ENCODE results near the gene FARSA. TPM values are rescaled to one million over a fixed set of nuclear protein-coding genes. Genes with fewer than 3 reads are reported as not detected.
"Not testable (repeated sequence)": the region's sequence is repeated elsewhere in the genome, so short reads cannot be mapped to it uniquely, and the experiment has no call there.

FARSA gene
- total RNA-seq, 4 donors from 2014 or later = 40.7 to 68.8 (median 62.3) TPM

DNA sequence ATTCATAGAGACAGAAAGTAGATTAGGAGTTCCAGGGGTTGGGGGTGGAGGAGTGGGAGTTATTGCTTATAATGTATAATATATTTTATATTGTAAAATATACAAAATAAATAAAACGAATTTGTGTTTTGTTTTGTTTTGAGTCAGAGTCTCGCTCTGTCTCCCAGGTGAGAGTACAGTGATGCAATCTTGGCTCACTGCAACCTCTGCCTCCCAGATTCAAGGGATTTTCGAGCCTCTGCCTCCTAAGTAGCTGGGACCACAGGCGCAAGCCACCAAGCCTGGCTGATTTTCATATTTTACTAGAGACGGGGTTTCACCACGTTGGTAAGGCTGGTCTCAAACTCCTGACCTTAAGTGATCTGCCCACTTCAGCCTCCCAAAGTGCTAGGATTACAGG lies 26.0 kb upstream of the FARSA start:
- ATAC-seq = no peak
- in situ Hi-C loops (cut with MboI; ENCODE audit: low sequenced_read_pairs in 4 of 4) = loop anchor here in 1 of 4 donors (25.0 kb wide), 1 partner anchor 303 kb away; no protein-coding TSS in a partner anchor
- no peak for DNase-seq
- Histone ChIP-seq H3K27me3 (no peaks in the 10 kb centered on the region), H3K27ac (no peak overlapping the region), H3K36me3 (no peaks in the 10 kb centered on the region), H3K4me1 (peaks cover 19 to 20% of the 10 kb centered on the region in 2 donors), H3K4me3 (no peak overlapping the region), H3K9me3 (no peaks in the 10 kb centered on the region)
- TF ChIP-seq, protein P1, sequence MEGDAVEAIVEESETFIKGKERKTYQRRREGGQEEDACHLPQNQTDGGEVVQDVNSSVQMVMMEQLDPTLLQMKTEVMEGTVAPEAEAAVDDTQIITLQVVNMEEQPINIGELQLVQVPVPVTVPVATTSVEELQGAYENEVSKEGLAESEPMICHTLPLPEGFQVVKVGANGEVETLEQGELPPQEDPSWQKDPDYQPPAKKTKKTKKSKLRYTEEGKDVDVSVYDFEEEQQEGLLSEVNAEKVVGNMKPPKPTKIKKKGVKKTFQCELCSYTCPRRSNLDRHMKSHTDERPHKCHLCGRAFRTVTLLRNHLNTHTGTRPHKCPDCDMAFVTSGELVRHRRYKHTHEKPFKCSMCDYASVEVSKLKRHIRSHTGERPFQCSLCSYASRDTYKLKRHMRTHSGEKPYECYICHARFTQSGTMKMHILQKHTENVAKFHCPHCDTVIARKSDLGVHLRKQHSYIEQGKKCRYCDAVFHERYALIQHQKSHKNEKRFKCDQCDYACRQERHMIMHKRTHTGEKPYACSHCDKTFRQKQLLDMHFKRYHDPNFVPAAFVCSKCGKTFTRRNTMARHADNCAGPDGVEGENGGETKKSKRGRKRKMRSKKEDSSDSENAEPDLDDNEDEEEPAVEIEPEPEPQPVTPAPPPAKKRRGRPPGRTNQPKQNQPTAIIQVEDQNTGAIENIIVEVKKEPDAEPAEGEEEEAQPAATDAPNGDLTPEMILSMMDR (IDR thresholded peaks at IDR 0.05 in 4 of 5, conservative IDR thresholded peaks at IDR 0.05 in 1 of 5) = no peak
- TF ChIP-seq POLR2A (IDR thresholded peaks at IDR 0.05) = no peak
- intact Hi-C loops (cut with DNase I; ENCODE audit: low total_unique reads) = no loop called here

GRCh38 chr19:12957389-12957952 lies 24.0 kb upstream of the FARSA start:
- in situ Hi-C loops (cut with MboI; ENCODE audit: low sequenced_read_pairs in 4 of 4) = loop anchor here in 1 of 4 donors (25.0 kb wide), 1 partner anchor 305 kb away; no protein-coding TSS in a partner anchor
- H3K4me1 ChIP-seq = peaks cover 34 to 38% of the 10 kb centered on the region in 2 donors
- H3K9me3 ChIP-seq; H3K27me3 ChIP-seq; intact Hi-C loops (cut with DNase I; ENCODE audit: low total_unique reads); DNase-seq: not testable (repeated sequence)
- peak overlapping the region; percentile 82 to 95 (median 91) for H3K4me3 ChIP-seq
- ATAC-seq = peak in 1 of 2 donors; percentile 14
- peak in 1 of 2 donors; percentile 6 for TF ChIP-seq POLR2A (IDR thresholded peaks at IDR 0.05)
- peak overlapping the region; percentile 92 to 96 (median 94) for H3K27ac ChIP-seq
- H3K36me3 ChIP-seq = peaks cover 0 to 20% of the 10 kb centered on the region in 2 donors

DNA sequence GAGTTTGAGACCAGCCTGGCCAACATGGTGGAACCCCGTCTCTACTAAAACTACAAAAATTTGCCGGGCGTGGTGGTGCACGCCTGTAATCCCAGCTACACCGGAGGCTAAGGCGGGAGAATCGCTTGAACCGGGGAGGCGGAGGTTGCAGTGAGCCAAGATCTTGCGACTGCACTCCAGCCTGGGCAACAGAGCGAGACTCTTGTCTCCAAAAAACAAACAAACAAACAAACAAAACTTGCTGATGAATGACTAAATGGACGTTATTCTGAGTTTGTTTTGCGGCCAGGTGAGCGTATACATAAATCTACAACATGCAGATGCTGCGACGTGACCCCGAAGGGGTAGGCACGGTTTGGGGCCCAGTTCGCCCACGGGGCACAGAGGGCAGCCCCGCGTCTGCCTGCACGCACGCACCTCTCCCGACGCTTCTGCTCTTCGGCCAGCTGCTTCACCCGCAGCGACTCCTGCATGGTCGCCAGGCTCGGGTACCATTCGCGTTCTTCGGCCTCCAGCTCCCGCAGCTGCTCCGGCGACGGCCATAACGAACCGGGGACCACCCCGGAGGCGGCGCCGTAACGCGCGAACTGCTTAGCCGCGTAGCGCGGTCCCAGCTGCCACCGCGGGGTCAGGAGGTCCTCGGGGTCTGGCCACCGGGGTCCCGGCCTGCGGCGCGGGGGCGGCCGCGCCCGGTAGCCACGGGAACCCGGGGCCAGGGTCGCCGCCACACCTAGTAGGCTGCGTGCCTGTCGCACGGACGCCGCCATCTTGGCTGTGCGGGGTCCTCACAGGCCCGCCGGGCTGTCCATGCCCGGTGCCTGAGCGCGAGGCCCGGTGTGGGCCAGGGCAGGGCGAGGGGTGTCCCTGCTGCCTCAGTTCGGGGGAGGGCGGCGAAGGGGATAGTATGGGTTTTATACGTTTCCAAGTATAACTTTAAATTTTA lies 23.2 kb upstream of the FARSA start, which contains the start of gene GADD45GIP1:
GADD45GIP1 (minus strand) TSS at position 778 of the 943 bp plus-strand sequence; CDS start at position 767, 11 bp downstream.
- TF ChIP-seq, protein P1 (IDR thresholded peaks at IDR 0.05 in 4 of 5, conservative IDR thresholded peaks at IDR 0.05 in 1 of 5) = no peak
- TF ChIP-seq POLR2A (IDR thresholded peaks at IDR 0.05) = peak; percentile 48 to 80
- no peaks in the 10 kb centered on the region for H3K27me3 ChIP-seq

GRCh38 chr19:12955996-12956395 lies 22.5 kb upstream of the FARSA start:
- H3K9me3 ChIP-seq = no peaks in the 10 kb centered on the region
- DNase-seq (no peak), ATAC-seq (no peak)
- peak overlapping the region; percentile 82 to 95 (median 91) for H3K4me3 ChIP-seq
- peak overlapping the region; percentile 92 to 96 (median 94) for H3K27ac ChIP-seq
- in situ Hi-C loops (cut with MboI; ENCODE audit: low sequenced_read_pairs in 4 of 4) (loop anchor here in 1 of 4 donors (25.0 kb wide), 1 partner anchor 306 kb away; no protein-coding TSS in a partner anchor), intact Hi-C loops (cut with DNase I; ENCODE audit: low total_unique reads) (no loop called here)
- TF ChIP-seq, protein P1 (IDR thresholded peaks at IDR 0.05 in 4 of 5, conservative IDR thresholded peaks at IDR 0.05 in 1 of 5) = no peak
- no peak for TF ChIP-seq POLR2A (IDR thresholded peaks at IDR 0.05)
- H3K36me3 ChIP-seq = peaks cover 0 to 30% of the 10 kb centered on the region in 2 donors
- no peaks in the 10 kb centered on the region for H3K27me3 ChIP-seq
- H3K4me1 ChIP-seq = peaks cover 38 to 39% of the 10 kb centered on the region in 2 donors

More for the DNA sequence above, 23.2 kb upstream of the FARSA start, which contains the start of gene GADD45GIP1:
- no peaks in the 10 kb centered on the region for H3K9me3 ChIP-seq
- peaks cover 38 to 39% of the 10 kb centered on the region in 2 donors for H3K4me1 ChIP-seq
- in situ Hi-C loops (cut with MboI; ENCODE audit: low sequenced_read_pairs in 4 of 4) (loop anchor here in 1 of 4 donors (25.0 kb wide), 1 partner anchor 306 kb away; no protein-coding TSS in a partner anchor), intact Hi-C loops (cut with DNase I; ENCODE audit: low total_unique reads) (no loop called here)
- DNase-seq (peak; percentile 55 to 69), ATAC-seq (peak; percentile 82 to 86)
- H3K27ac ChIP-seq = peak within 1 kb of the TSS; percentile 92 to 96 (median 94)
- H3K4me3 ChIP-seq = peak within 1 kb of the TSS; percentile 82 to 95 (median 91)
- H3K36me3 ChIP-seq = peaks cover 0 to 26% of the 10 kb centered on the region in 2 donors

GRCh38 chr19:12955575-12955974 lies 22.1 kb upstream of the FARSA start:
- in situ Hi-C loops (cut with MboI; ENCODE audit: low sequenced_read_pairs in 4 of 4) = loop anchor here in 1 of 4 donors (25.0 kb wide), 1 partner anchor 307 kb away; no protein-coding TSS in a partner anchor
- DNase-seq; H3K9me3 ChIP-seq; ATAC-seq; intact Hi-C loops (cut with DNase I; ENCODE audit: low total_unique reads); H3K27me3 ChIP-seq: not testable (repeated sequence)
- peaks cover 38 to 39% of the 10 kb centered on the region in 2 donors for H3K4me1 ChIP-seq
- H3K4me3 ChIP-seq = peak overlapping the region in 3 of 4 donors; percentile 89 to 95 (median 93)
- peaks cover 0 to 34% of the 10 kb centered on the region in 2 donors for H3K36me3 ChIP-seq
- peak overlapping the region; percentile 92 to 96 (median 94) for H3K27ac ChIP-seq
